NT2/D1 (cell line): ENCODE measurements around the gene CLEC16A.

Experiments used
- DNase-seq: peaks from one replicate; pipeline ENCODE4 v3.0.0-alpha.2; 2011; ENCODE audit warnings: low read depth, low spot score
- H3K27me3 ChIP-seq: 2 replicates; pipeline ENCODE4 v1.6.0; 2011; ENCODE audit warnings: mild to moderate bottlenecking; ENCODE audit not compliant: insufficient read length, insufficient read depth
- H3K36me3 ChIP-seq: 2 replicates; pipeline ENCODE4 v1.6.1; 2011; ENCODE audit warnings: mild to moderate bottlenecking, low read length, mixed read lengths; ENCODE audit not compliant: insufficient read depth, insufficient read length
- H3K4me1 ChIP-seq: 2 replicates; pipeline ENCODE4 v1.5.1; 2011; ENCODE audit not compliant: insufficient read depth, insufficient read length
- H3K4me3 ChIP-seq: 2 replicates; pipeline ENCODE4 v1.5.1; 2011; ENCODE audit warnings: low read depth; ENCODE audit not compliant: insufficient read length
- H3K9ac ChIP-seq: 2 replicates; pipeline ENCODE4 v1.6.0; 2011; ENCODE audit warnings: low read depth; ENCODE audit not compliant: insufficient read length
- H3K9me3 ChIP-seq: 2 replicates; pipeline ENCODE4 v1.5.1; 2011; ENCODE audit warnings: mild to moderate bottlenecking, low read length; ENCODE audit not compliant: insufficient read depth
- SUZ12 ChIP-seq: IDR thresholded peaks from 2 replicates; pipeline ENCODE4 v1.6.1; 2011; ENCODE audit not compliant: insufficient read length, insufficient read depth; ENCODE audit errors: extremely low read depth
- YY1 ChIP-seq: IDR thresholded peaks from 2 replicates; pipeline ENCODE4 v1.6.1; 2011; ENCODE audit not compliant: insufficient read length, insufficient read depth
- ZNF274 ChIP-seq: IDR thresholded peaks from 2 replicates; pipeline ENCODE4 v1.6.1; 2011; ENCODE audit warnings: mild to moderate bottlenecking, low read depth, low read length

The CLEC16A gene

DNA sequence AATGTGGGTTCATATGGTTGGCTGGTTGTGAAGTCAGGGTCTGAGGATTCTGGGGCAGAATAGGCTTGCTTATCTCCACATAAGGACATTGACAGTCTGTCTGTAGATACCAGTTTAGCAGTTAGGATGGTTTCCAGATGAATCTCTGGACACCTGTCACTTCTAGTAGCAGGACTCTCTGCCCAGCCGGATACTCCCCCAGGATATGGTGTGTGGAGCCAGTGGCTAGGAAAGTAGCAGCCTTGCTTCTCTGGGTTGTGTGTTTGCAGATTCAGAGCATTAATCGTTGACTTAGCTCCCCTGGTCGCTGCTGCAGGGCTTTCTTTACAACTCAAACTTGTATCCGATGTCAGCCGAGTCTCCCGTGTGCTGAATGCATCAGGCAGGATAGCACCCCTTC lies 45.2 kb downstream of the CLEC16A start:
- Histone ChIP-seq H3K4me1 (peaks cover 11% of the 10 kb centered on the region), H3K9me3 (no peaks in the 10 kb centered on the region), H3K36me3 (peaks cover 49% of the 10 kb centered on the region), H3K4me3 (no peak overlapping the region), H3K9ac (no peak overlapping the region), H3K27me3 (no peaks in the 10 kb centered on the region)
- TF ChIP-seq YY1: no peak
- TF ChIP-seq ZNF274: no peak
- TF ChIP-seq SUZ12: no peak
- DNase-seq: no peak

DNA sequence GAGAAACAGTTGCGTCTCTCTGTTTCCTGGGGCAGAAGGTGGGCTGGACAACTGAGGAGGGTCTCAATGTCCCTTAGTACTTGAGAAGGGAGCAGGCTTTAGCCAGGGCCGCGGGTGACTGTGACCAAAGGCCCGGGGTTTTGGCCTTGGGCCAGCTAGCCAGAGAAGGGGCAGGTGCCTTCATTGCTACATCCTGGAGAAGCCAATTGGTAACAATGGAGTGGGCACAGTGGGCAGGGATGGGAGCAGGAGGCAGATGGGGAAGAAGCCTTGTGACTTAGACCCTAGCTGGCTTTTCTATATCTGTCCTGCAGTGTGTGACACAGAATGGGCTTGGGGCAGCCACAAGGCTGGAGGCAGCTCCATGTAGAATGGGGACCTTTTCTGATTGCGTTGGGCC lies 46.0 kb downstream of the CLEC16A start:
- peaks cover 53% of the 10 kb centered on the region for H3K36me3 ChIP-seq
- DNase-seq: no peak
- no peaks in the 10 kb centered on the region for H3K9me3 ChIP-seq
- H3K4me3 ChIP-seq: no peak overlapping the region
- H3K4me1 ChIP-seq: peaks cover 11% of the 10 kb centered on the region
- TF ChIP-seq SUZ12: no peak
- no peak for TF ChIP-seq YY1
- TF ChIP-seq ZNF274: no peak
- H3K27me3 ChIP-seq: no peaks in the 10 kb centered on the region
- no peak overlapping the region for H3K9ac ChIP-seq

DNA sequence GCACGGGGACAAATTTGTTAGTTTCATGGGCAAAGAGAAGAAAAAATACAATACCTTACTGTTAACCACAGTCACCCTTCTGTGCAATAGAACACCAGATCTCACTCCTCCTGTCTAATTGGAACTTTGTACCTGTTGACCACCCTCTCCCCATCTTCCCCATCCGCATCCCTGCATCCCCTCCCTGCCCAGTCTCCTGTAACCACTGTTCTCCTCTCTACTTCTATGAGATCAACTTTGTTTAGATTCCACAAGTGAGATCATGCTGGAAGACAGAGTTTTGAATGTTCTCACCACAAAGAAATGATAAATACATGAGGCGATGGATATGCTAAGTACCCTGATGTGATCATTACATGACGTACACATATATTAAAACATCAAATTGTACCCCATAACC lies 47.7 kb downstream of the CLEC16A start:
- Histone ChIP-seq H3K27me3 (no peaks in the 10 kb centered on the region), H3K9me3 (no peaks in the 10 kb centered on the region), H3K36me3 (peaks cover 58% of the 10 kb centered on the region), H3K4me1 (peaks cover 11% of the 10 kb centered on the region), H3K4me3 (no peak overlapping the region), H3K9ac (no peak overlapping the region)
- DNase-seq: no peak
- TF ChIP-seq YY1: no peak
- TF ChIP-seq SUZ12: no peak
- no peak for TF ChIP-seq ZNF274

DNA sequence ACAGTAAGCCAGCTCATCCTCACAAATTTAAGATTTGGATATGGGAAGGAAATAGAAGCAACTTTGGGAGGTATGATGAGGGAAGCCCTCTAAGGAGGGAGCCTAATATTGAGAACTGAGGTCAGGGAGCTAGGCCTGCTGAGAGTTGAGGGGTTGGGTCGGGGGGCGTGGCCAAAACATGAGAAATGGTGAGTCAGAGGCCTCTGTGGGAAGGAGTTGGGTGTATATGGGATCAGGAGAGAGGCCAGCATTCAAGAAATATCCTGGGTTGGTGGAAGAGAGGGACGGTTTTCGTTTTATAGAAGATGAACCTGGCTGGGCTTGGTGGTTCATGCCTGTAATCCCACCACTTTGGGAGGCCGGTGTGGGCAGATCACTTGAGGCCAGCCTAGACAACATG lies 48.4 kb downstream of the CLEC16A start:
- peaks cover 51% of the 10 kb centered on the region for H3K36me3 ChIP-seq
- H3K4me1 ChIP-seq: peaks cover 11% of the 10 kb centered on the region
- no peaks in the 10 kb centered on the region for H3K27me3 ChIP-seq
- TF ChIP-seq SUZ12: no peak
- TF ChIP-seq YY1: no peak
- TF ChIP-seq ZNF274: no peak
- no peaks in the 10 kb centered on the region for H3K9me3 ChIP-seq
- no peak overlapping the region for H3K4me3 ChIP-seq
- DNase-seq: no peak
- H3K9ac ChIP-seq: no peak overlapping the region

DNA sequence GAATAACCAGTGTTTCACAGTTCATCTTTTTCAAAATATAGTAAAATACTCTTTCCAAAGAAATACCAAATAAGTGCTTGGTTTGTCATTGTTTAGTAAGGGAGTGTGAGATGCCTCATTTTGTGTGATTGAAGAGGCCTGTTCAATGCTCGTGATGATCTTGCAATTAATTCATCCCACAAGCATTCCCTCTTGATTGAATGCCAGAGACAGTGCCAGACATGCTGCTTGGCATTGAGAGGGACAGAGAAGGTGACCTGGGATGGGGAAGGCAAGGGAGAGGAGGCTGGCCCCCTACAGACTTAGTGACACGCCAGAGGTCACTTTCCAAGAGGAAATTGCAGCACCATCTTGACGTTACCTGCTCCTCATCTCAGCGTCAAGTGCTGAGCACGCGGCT lies 49.3 kb downstream of the CLEC16A start:
- DNase-seq: no peak
- H3K9ac ChIP-seq: no peak overlapping the region
- no peak overlapping the region for H3K4me3 ChIP-seq
- H3K27me3 ChIP-seq: no peaks in the 10 kb centered on the region
- H3K4me1 ChIP-seq: peaks cover 9% of the 10 kb centered on the region
- TF ChIP-seq SUZ12 (no peak), ZNF274 (no peak), YY1 (no peak)
- H3K9me3 ChIP-seq: no peaks in the 10 kb centered on the region
- peaks cover 43% of the 10 kb centered on the region for H3K36me3 ChIP-seq

DNA sequence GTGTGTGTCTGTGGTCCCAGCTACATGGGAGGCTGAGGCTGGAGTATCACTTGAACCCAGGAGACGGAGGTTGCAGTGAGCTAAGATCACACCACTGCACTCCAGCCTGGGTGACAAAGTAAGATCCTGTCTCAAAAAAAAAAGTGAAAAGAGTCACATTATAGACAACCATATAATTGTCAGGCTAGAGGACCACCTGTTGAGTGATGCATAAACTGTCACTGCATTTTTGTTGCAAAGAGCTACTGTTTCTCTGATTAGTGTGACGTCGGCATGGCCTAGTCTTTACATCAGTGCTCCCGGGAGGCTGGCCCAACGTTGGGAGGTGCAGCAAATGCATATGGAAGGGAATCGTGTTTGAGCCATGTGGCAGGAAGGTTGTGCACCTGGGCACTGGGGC lies 50.2 kb downstream of the CLEC16A start:
- H3K4me1 ChIP-seq: peaks cover 9% of the 10 kb centered on the region
- H3K36me3 ChIP-seq: peaks cover 33% of the 10 kb centered on the region
- TF ChIP-seq ZNF274: no peak
- no peak for TF ChIP-seq YY1
- no peak for TF ChIP-seq SUZ12

DNA sequence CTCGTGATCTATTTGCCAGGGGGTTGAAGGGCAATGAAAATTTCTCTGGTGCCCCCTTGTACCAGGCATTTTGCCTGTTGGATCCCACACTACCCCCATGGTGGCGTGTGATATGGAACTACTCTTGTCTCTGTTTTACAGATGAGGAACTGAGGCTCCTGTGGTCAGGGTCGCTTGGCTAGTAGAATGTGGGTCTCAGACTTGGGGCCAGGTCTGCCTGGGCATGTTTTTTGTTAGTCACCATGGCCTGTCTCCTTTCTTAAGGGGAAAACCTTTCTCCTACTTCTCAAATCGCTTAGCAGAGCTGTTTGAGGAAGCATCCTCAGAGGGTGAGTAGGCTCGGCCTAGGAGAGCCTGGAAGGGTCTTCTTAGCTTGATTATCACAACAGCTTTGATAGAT lies 51.2 kb downstream of the CLEC16A start:
- Histone ChIP-seq H3K36me3 (peaks cover 27% of the 10 kb centered on the region), H3K27me3 (no peaks in the 10 kb centered on the region), H3K4me1 (peaks cover 9% of the 10 kb centered on the region), H3K9me3 (no peaks in the 10 kb centered on the region), H3K4me3 (no peak overlapping the region), H3K9ac (no peak overlapping the region)
- no peak for DNase-seq
- no peak for TF ChIP-seq SUZ12
- no peak for TF ChIP-seq ZNF274
- no peak for TF ChIP-seq YY1

More for the DNA sequence above, 50.2 kb downstream of the CLEC16A start:
- Histone ChIP-seq H3K4me3 (no peak overlapping the region), H3K9me3 (no peaks in the 10 kb centered on the region), H3K9ac (no peak overlapping the region), H3K27me3 (no peaks in the 10 kb centered on the region)
- no peak for DNase-seq
